CD4-positive, alpha-beta T cell treated with Interleukin-2 at 100 ng/mL for 4 hours (primary cell): ENCODE results near the gene GLOD4.
A peak's percentile ranks its signal among the peaks of the same experiment; 100 is the strongest.
"Not testable (repeated sequence)": the region's sequence is repeated elsewhere in the genome, so short reads cannot be mapped to it uniquely, and the experiment has no call there.

Experiments used
- DNase-seq: peaks from one replicate; pipeline ENCODE4 v3.0.0-alpha.2; 2020; ENCODE audit warnings: low spot score

Gene GLOD4

GRCh38 chr17:802481-802880, 20.4 kb upstream of the GLOD4 start:
- DNase-seq = no peak

DNA sequence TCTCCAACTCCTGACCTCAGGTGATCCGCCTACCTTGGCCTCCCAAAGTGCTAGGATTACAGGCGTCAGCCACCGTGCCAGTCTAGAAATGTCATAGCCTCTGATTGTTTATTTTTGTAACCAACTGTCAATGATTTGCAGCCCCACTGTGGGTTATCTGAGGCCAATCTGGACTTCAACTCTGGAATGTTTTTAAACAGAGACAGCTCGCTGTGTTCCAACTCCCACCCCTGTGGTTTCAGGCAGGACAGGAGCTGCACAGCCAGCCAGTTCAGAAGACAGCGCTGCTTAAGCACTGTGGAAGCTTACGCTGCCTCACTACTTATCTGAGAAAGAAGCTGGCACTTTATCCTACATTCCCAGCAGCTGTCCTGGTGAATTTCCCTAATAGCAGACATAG, 19.6 kb upstream of the GLOD4 start:
- DNase-seq = no peak

DNA sequence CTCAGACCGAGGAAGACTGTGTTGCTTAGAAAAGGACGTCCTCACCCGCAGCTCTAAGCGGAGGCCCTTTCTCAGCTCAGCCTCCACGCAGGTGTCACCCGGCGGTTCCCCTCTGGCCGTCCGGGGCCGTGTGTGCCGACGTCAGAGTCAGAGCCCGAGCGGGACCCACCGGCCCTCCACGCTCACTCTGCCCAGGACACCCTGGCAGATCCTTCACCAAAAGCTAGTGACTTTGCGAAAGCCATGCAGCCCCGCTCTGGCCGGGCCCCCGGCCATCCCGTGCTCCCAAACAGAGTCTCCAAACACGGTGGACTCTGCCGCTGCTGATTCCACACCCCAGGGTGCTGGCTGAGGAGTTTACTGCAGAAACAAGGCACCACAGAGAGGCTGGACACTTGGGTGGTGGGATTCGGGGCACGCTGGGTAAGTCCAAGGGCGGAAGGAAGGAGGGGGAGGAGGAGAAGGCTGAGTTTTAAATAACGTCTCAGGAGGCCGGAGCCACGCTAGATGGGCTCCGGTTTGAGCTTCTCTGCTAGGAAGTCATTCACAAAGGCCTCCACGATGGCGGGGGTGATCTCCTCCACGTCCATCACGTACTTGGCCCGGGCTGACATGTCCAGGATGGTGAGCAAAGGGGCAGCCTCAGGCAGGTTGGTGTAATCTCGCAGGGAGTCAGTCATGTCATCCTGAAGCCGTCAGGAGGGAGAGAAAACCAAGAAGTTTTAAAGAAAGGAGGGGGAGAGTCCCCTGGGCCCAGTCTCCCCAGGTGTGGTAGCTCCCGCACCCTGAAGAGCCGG, 18.6 kb upstream of the GLOD4 start:
- no peak for DNase-seq

DNA sequence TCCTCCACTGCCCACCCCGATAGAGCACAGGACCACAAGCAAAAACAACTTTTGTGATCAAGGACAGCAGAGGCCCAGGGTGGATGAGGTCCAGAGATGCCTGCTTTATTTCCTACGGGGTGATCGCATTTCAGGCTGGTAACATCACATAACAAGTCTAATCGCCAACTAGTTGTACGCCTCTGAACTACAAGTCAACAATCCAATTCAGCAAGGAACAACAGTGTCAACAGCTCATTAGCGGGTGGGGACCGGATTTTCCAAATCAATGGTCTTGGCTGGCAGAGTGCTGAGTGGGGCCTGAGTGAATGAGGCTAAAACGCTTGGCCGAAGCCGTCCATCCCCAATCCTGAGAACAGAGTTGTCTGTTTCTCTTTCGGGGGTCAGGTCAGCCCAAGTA, 17.2 kb upstream of the GLOD4 start:
- DNase-seq = no peak

DNA sequence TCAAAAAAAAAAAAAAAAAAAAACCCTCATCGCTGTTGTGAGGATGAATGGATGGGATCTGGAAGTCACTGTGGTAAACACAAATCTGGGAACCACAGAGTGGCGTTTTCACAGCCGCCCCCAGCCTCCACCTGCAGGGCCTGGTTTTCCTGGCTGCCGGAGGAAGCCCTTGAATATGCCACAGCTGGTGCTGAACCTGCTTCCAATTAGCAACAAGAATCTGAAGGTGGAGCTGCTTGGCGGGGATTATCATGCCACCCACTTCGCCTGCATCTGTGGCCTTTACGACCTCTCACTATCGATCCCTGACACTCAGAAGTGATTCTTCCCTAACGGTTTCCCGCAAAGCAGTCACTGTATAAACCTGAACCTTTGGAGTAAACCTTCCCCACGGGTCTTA, 16.2 kb upstream of the GLOD4 start:
- no peak for DNase-seq

DNA sequence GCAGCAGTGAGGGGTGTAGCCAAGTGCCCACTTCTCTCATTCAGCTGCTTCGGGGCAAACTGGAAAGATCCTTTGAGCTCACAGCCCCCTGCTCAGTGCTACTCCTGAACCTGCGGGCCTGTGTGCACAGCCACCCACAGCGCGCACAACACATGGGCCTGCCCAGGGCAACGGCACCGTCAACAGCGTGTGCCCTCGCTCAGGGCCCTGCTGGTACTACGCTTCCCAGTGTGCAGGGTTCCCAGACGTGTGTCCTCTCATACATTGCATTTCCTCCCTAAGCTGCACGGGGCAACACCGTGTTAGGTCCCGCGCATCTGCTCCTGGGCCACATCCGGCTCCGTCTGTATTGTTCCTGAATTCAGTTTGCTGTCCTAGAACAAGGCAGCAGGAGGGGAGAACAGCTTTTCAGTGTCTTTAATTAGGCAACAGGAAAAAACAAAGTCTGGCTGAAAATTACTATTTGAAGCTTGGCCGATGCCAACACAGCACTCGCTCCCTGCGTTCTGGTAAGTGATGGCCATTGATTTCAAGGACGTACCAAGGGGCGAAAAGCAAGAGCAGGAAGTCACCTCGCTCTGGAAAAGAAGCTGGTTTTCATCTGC, 15.3 kb upstream of the GLOD4 start:
- no peak for DNase-seq

DNA sequence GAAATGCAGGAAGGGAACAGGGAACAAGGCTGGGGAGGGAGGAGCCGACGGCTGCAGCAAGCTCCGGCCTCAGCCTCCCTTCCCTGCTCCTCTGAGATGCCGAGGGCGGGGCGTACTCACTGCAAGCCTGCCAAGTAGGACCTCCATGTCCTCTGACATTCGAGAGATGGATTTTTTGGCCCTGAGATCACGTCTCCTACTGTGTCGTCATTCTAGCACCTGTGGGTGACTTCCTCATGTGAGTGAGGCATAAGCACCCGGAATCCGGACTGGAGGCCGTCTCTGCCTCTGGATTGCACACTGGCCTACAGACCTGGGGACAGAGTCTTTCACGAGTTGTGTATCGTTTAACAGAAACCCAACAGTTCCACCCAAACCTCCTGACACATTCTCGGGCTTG, 14.5 kb upstream of the GLOD4 start:
- no peak for DNase-seq

GRCh38 chr17:795721-796120, 13.6 kb upstream of the GLOD4 start:
- DNase-seq = no peak

DNA sequence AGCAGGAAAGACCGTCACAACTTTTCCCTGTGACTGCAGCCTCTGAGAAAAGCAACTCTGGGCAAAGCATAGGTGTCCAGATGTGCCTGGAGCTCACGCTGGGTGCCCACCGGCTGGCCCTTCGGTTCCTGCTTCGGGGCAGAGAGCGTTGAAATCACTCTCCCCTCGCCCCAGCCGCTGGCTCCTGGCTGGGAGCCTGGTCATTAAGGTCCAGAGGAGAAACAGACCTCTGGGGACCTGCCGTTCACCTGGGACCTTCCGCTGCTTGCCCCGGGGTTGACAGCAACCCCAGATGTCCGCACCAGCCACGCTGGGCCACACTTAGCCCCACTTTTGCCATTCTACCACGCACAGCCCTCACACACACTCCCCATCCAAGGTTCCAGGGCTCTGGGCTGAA, 13.2 kb upstream of the GLOD4 start:
- DNase-seq = no peak

- peak; percentile 27 for DNase-seq
Observed at GRCh38 chr17:794876-795275, 12.8 kb upstream of the GLOD4 start.

DNA sequence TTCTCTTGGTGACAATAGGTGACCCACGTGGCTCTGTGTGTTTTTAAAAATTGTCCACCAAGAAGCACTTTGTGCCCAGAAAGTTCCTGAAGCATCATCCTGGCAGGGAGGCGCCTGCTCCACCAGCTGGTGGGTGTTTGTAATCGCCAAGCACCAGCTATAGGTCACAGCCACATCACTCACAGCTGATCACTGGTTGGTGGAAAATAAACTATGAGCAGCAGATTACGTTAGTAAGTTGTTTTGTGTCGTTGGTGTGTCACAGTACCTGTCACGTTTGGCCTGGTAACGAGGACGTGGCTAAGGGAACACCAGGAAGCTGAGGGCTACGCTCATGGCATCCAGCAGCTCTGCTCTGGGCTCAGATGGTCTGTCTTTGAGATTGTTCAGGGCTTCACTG, 10.2 kb upstream of the GLOD4 start:
- DNase-seq = no peak

GRCh38 chr17:791829-792228, 9.7 kb upstream of the GLOD4 start:
- no peak for DNase-seq

DNA sequence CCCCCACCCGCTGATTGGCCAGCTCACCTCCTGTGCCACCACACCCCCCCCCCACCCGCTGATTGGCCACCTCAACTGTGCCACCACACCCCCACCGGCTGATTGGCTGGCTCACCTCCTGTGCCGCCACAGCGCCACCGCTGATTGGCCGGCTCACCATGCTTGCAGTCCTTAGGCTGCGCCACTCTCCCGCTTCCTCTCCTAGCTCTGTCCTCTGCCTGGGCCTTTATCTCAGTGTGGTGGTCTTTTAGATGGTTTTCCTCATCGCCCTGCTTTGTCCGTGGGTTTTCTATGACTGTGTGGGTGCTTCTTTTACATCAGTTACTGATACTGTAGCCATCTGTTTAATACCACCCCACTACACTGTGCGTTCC, 8.8 kb upstream of the GLOD4 start:
- DNase-seq = not testable (repeated sequence)

GRCh38 chr17:789931-790873, 8.1 kb upstream of the GLOD4 start:
- not testable (repeated sequence) for DNase-seq

DNA sequence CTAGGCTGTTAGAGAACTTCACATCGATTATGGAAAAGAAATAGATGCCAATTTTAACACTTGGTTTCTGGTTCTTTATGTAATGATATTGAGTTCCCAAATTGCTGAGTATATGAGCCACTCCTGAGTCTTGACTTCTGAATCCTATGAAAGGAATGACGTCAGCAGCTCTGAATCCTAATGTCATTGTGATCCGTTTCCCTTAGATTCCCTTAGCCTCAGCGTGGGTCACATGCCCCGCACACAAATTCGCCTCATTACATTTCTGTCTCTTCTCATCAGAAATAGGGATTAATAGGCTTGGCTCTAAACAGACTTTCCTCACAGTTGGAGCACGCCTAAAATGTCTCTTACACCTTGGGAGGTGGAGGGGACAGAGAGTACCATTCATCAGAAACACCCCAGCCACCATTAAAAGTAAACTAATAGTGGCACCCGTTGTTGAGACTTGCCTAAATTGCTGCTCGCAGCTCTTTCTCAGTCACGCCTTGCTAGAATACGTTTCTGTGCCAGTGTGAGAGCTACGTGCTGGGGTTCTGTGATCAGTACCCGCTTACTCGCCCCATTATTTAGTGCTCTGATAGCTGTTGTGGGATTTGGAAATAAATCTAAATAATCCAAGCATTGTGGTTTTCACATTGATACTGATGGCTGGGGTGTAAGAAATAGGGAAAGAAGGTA, 7.2 kb upstream of the GLOD4 start:
- no peak for DNase-seq

GRCh38 chr17:788551-788950, 6.5 kb upstream of the GLOD4 start:
- no peak for DNase-seq

DNA sequence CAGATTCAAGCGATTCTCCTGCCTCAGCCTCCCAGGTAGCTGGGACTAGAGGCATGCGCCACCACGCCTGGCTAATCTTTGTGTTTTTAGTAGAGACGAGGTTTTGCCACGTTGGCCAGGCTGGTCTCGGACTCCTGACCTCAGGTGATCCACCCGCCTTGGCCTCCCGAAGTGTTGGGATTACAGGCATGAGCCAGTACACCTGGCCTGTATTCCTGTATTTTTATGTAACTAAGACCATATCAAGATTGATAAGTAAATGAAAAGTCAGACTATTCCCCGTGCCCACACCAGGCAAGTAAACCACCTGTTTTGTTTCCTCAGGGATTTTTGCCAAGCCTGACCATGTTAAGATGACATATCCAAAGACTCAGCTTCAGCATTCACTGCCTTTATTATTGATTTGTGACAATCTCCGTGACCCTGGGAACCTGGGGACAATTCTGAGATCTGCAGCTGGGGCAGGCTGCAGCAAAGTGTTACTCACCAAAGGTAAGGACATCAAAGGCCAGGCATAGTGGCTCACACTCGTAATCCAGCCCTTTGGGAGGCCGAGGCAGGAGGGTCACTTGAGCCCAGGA, 5.7 kb upstream of the GLOD4 start:
- no peak for DNase-seq

DNA sequence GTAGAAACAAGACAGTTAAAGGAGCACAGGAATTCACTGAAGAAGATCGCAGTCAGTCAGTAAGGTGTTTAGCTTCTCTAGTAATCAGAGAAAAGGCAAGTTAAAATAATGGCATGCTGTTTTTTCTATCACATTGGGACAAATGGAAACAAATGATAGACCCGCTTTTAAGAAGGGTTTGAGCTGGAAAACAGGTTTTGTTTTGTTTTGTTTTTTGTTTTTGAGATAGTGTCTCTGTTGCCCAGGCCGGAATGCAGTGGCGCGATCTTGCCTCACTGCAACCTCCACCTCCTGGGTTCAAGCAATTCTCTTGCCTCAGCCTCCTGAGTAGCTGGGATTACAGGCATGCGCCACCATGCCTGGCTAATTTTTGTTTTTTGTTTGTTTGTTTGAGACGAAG, 3.8 kb upstream of the GLOD4 start:
- DNase-seq = not testable (repeated sequence)

DNA sequence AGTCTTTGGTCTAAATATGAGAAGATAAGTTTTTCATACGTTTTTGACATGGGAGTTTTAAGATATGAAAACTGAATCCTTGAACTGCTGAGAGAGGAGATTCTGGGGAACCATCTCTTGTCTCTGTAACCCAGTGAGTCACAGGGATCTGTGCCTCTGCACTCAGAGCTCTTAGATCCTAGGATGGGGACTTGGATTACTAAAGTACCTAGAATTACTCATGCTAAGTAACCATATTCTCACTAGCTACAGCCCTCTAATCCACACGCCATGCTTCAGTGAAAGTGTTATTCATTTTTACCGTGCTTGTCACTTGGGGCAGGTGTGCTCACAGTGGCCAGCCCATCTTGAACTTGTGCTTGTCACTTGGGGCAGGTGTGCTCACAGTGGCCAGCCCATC, 2.1 kb upstream of the GLOD4 start:
- DNase-seq = no peak

DNA sequence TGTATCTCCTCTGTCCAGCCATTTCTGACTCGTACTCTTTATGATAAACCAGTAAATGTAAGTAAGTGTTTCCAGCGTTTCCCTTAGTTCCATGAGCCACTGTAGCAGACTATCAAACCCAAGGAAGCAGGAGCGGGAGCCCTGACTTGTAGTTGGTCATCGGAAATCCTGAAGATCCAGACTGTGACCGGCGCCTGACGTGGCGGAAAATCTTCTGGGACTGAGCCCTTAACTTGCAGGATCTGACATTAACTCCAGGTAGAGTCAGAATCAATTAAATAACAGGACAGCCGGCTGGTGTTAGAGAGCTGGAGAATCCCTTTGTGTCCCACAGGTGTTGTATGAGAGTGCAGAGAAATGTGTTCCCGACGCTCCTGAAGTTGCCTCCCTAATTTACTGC, 4.0 kb downstream of the GLOD4 start:
- DNase-seq = no peak

DNA sequence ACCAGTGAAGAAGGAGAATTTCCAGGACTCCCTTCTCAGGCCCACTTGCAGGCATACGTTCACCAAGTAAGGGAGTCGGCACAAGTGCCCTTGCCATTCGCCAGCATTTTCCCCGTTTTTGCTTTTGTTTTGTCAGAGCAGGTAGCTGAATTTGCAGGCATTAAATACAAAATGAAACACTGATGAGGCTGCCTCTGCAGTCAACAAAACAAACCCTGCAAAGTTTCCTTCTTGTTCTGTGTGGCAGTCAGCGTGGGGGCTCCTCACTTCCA, 7.8 kb downstream of the GLOD4 start:
- no peak for DNase-seq
